ENCODE measurements around the gene RASSF10. TPM values are rescaled to one million over a fixed set of nuclear protein-coding genes. Genes with fewer than 3 reads are reported as not detected.
"Not testable (repeated sequence)": the region's sequence is repeated elsewhere in the genome, so short reads cannot be mapped to it uniquely, and the experiment has no call there.

RASSF10 gene
- total RNA-seq, 1 donor from 2014 or later = 0.52 TPM

GRCh38 chr11:13035711-13036110 is 26.6 kb downstream of the RASSF10 start:
- no peaks in the 10 kb centered on the region for H3K4me1 ChIP-seq (ENCODE audit: control insufficient read depth in 3 of 3, insufficient read depth in 3 of 3, low read length in 3 of 3)
- H3K27me3 ChIP-seq (ENCODE audit: control insufficient read depth in 3 of 3, insufficient read depth in 3 of 3, low read length in 3 of 3) = peaks cover 0 to 3% (median 0%) of the 10 kb centered on the region in 3 donors
- H3K4me3 ChIP-seq (ENCODE audit: low read length in 3 of 3) = no peak overlapping the region
- no peak overlapping the region for H3K27ac ChIP-seq (ENCODE audit: low read depth, low read length)
- no peaks in the 10 kb centered on the region for H3K36me3 ChIP-seq (ENCODE audit: control insufficient read depth in 3 of 3, insufficient read depth in 3 of 3, low read length in 3 of 3)
- H3K9me3 ChIP-seq (ENCODE audit: control insufficient read depth in 3 of 3, low read length in 3 of 3) = no peaks in the 10 kb centered on the region
- no peak overlapping the region for H3K9ac ChIP-seq (ENCODE audit: low read depth in 1 of 3, low read length in 3 of 3)

- no peak overlapping the region for H3K27ac ChIP-seq (ENCODE audit: low read depth, low read length)
- H3K9me3 ChIP-seq (ENCODE audit: control insufficient read depth in 3 of 3, low read length in 3 of 3) = no peaks in the 10 kb centered on the region
- H3K4me1 ChIP-seq (ENCODE audit: control insufficient read depth in 3 of 3, insufficient read depth in 3 of 3, low read length in 3 of 3) = peaks cover 0 to 3% (median 0%) of the 10 kb centered on the region in 3 donors
- H3K36me3 ChIP-seq (ENCODE audit: control insufficient read depth in 3 of 3, insufficient read depth in 3 of 3, low read length in 3 of 3) = no peaks in the 10 kb centered on the region
- peaks cover 0 to 3% (median 0%) of the 10 kb centered on the region in 3 donors for H3K27me3 ChIP-seq (ENCODE audit: control insufficient read depth in 3 of 3, insufficient read depth in 3 of 3, low read length in 3 of 3)
- no peak overlapping the region for H3K4me3 ChIP-seq (ENCODE audit: low read length in 3 of 3)
- no peak overlapping the region for H3K9ac ChIP-seq (ENCODE audit: low read depth in 1 of 3, low read length in 3 of 3)
These were observed 27.1 kb downstream of the RASSF10 start for GRCh38 chr11:13036235-13036634.

GRCh38 chr11:13038366-13038765 is 29.2 kb downstream of the RASSF10 start:
- no peak overlapping the region for H3K9ac ChIP-seq (ENCODE audit: low read depth in 1 of 3, low read length in 3 of 3)
- no peaks in the 10 kb centered on the region for H3K36me3 ChIP-seq (ENCODE audit: control insufficient read depth in 3 of 3, insufficient read depth in 3 of 3, low read length in 3 of 3)
- no peaks in the 10 kb centered on the region for H3K9me3 ChIP-seq (ENCODE audit: control insufficient read depth in 3 of 3, low read length in 3 of 3)
- H3K27ac ChIP-seq (ENCODE audit: low read depth, low read length) = no peak overlapping the region
- no peak overlapping the region for H3K4me3 ChIP-seq (ENCODE audit: low read length in 3 of 3)
- peaks cover 0 to 3% (median 0%) of the 10 kb centered on the region in 3 donors for H3K4me1 ChIP-seq (ENCODE audit: control insufficient read depth in 3 of 3, insufficient read depth in 3 of 3, low read length in 3 of 3)
- H3K27me3 ChIP-seq (ENCODE audit: control insufficient read depth in 3 of 3, insufficient read depth in 3 of 3, low read length in 3 of 3) = peaks cover 0 to 3% (median 0%) of the 10 kb centered on the region in 3 donors

GRCh38 chr11:13039126-13039525 is 30.0 kb downstream of the RASSF10 start:
- no peaks in the 10 kb centered on the region for H3K9me3 ChIP-seq (ENCODE audit: control insufficient read depth in 3 of 3, low read length in 3 of 3)
- H3K4me1 ChIP-seq (ENCODE audit: control insufficient read depth in 3 of 3, insufficient read depth in 3 of 3, low read length in 3 of 3) = peaks cover 0 to 3% (median 0%) of the 10 kb centered on the region in 3 donors
- H3K27ac ChIP-seq (ENCODE audit: low read depth, low read length) = no peak overlapping the region
- H3K27me3 ChIP-seq (ENCODE audit: control insufficient read depth in 3 of 3, insufficient read depth in 3 of 3, low read length in 3 of 3) = peaks cover 0 to 3% (median 0%) of the 10 kb centered on the region in 3 donors
- H3K36me3 ChIP-seq (ENCODE audit: control insufficient read depth in 3 of 3, insufficient read depth in 3 of 3, low read length in 3 of 3) = no peaks in the 10 kb centered on the region
- H3K4me3 ChIP-seq (ENCODE audit: low read length in 3 of 3) = no peak overlapping the region
- no peak overlapping the region for H3K9ac ChIP-seq (ENCODE audit: low read depth in 1 of 3, low read length in 3 of 3)

- Histone ChIP-seq H3K36me3 (ENCODE audit: control insufficient read depth in 3 of 3, insufficient read depth in 3 of 3, low read length in 3 of 3) (no peaks in the 10 kb centered on the region), H3K4me1 (ENCODE audit: control insufficient read depth in 3 of 3, insufficient read depth in 3 of 3, low read length in 3 of 3) (peaks cover 0 to 3% (median 0%) of the 10 kb centered on the region in 3 donors), H3K27me3 (ENCODE audit: control insufficient read depth in 3 of 3, insufficient read depth in 3 of 3, low read length in 3 of 3) (no peaks in the 10 kb centered on the region), H3K9me3 (ENCODE audit: control insufficient read depth in 3 of 3, low read length in 3 of 3) (no peaks in the 10 kb centered on the region), H3K4me3 (ENCODE audit: low read length in 3 of 3) (no peak overlapping the region), H3K9ac (ENCODE audit: low read depth in 1 of 3, low read length in 3 of 3) (no peak overlapping the region), H3K27ac (ENCODE audit: low read depth, low read length) (no peak overlapping the region)
These were observed 31.9 kb downstream of the RASSF10 start for GRCh38 chr11:13040969-13041561.

GRCh38 chr11:13042873-13043342 is 33.8 kb downstream of the RASSF10 start:
- H3K27me3 ChIP-seq (ENCODE audit: control insufficient read depth in 3 of 3, insufficient read depth in 3 of 3, low read length in 3 of 3) = no peaks in the 10 kb centered on the region
- H3K9me3 ChIP-seq (ENCODE audit: control insufficient read depth in 3 of 3, low read length in 3 of 3) = no peaks in the 10 kb centered on the region
- H3K9ac ChIP-seq (ENCODE audit: low read depth in 1 of 3, low read length in 3 of 3) = no peak overlapping the region
- H3K4me1 ChIP-seq (ENCODE audit: control insufficient read depth in 3 of 3, insufficient read depth in 3 of 3, low read length in 3 of 3) = peaks cover 0 to 3% (median 0%) of the 10 kb centered on the region in 3 donors
- no peak overlapping the region for H3K4me3 ChIP-seq (ENCODE audit: low read length in 3 of 3)
- no peak overlapping the region for H3K27ac ChIP-seq (ENCODE audit: low read depth, low read length)
- H3K36me3 ChIP-seq (ENCODE audit: control insufficient read depth in 3 of 3, insufficient read depth in 3 of 3, low read length in 3 of 3) = no peaks in the 10 kb centered on the region

- H3K4me1 ChIP-seq (ENCODE audit: control insufficient read depth in 3 of 3, insufficient read depth in 3 of 3, low read length in 3 of 3) = peaks cover 0 to 3% (median 0%) of the 10 kb centered on the region in 3 donors
- H3K27me3 ChIP-seq (ENCODE audit: control insufficient read depth in 3 of 3, insufficient read depth in 3 of 3, low read length in 3 of 3) = no peaks in the 10 kb centered on the region
- no peak overlapping the region for H3K27ac ChIP-seq (ENCODE audit: low read depth, low read length)
- no peaks in the 10 kb centered on the region for H3K9me3 ChIP-seq (ENCODE audit: control insufficient read depth in 3 of 3, low read length in 3 of 3)
- H3K36me3 ChIP-seq (ENCODE audit: control insufficient read depth in 3 of 3, insufficient read depth in 3 of 3, low read length in 3 of 3) = no peaks in the 10 kb centered on the region
- no peak overlapping the region for H3K4me3 ChIP-seq (ENCODE audit: low read length in 3 of 3)
- no peak overlapping the region for H3K9ac ChIP-seq (ENCODE audit: low read depth in 1 of 3, low read length in 3 of 3)
These were observed 35.0 kb downstream of the RASSF10 start for GRCh38 chr11:13043912-13044628.

GRCh38 chr11:13045089-13045488 is 36.0 kb downstream of the RASSF10 start:
- H3K9ac ChIP-seq (ENCODE audit: low read depth in 1 of 3, low read length in 3 of 3); H3K27ac ChIP-seq (ENCODE audit: low read depth, low read length); H3K4me3 ChIP-seq (ENCODE audit: low read length in 3 of 3); H3K9me3 ChIP-seq (ENCODE audit: control insufficient read depth in 3 of 3, low read length in 3 of 3); H3K27me3 ChIP-seq (ENCODE audit: control insufficient read depth in 3 of 3, insufficient read depth in 3 of 3, low read length in 3 of 3); H3K36me3 ChIP-seq (ENCODE audit: control insufficient read depth in 3 of 3, insufficient read depth in 3 of 3, low read length in 3 of 3); H3K4me1 ChIP-seq (ENCODE audit: control insufficient read depth in 3 of 3, insufficient read depth in 3 of 3, low read length in 3 of 3): not testable (repeated sequence)

GRCh38 chr11:13045734-13046133 is 36.6 kb downstream of the RASSF10 start:
- Histone ChIP-seq H3K9ac (ENCODE audit: low read depth in 1 of 3, low read length in 3 of 3) (no peak overlapping the region), H3K27me3 (ENCODE audit: control insufficient read depth in 3 of 3, insufficient read depth in 3 of 3, low read length in 3 of 3) (no peaks in the 10 kb centered on the region), H3K4me3 (ENCODE audit: low read length in 3 of 3) (no peak overlapping the region), H3K27ac (ENCODE audit: low read depth, low read length) (no peak overlapping the region), H3K9me3 (ENCODE audit: control insufficient read depth in 3 of 3, low read length in 3 of 3) (no peaks in the 10 kb centered on the region), H3K36me3 (ENCODE audit: control insufficient read depth in 3 of 3, insufficient read depth in 3 of 3, low read length in 3 of 3) (no peaks in the 10 kb centered on the region), H3K4me1 (ENCODE audit: control insufficient read depth in 3 of 3, insufficient read depth in 3 of 3, low read length in 3 of 3) (peaks cover 0 to 3% (median 0%) of the 10 kb centered on the region in 3 donors)

Measured in skeletal muscle tissue (tissue), 4 donors.